CD4-positive, alpha-beta T cell (primary cell): Measurements from ENCODE around the gene HID1. TPM values are rescaled to one million over a fixed set of nuclear protein-coding genes. Genes with fewer than 3 reads are reported as not detected.

Experiments
- ATAC-seq: fragments of 200-7000 bp; cut with Tn5 transposase; one replicate; pipeline ENCODE4 v1.10.0; 2022; ENCODE audit warnings: mild to moderate bottlenecking; ENCODE audit not compliant: poor library complexity
- CTCF ChIA-PET: fragments of 350-600 bp; sonication (Branson Sonifier 250); formaldehyde crosslinking; loops from one replicate; lab custom pipeline; 2021; ENCODE audit warnings: antibody characterized with exemption, inconsistent platforms; lab: Charles Lee
- POLR2A ChIA-PET: fragments of 350-600 bp; sonication (Branson Sonifier 250); formaldehyde crosslinking; loops from one replicate; lab custom pipeline; 2021; ENCODE audit warnings: antibody characterized with exemption, inconsistent platforms; lab: Charles Lee
- DNase-seq, 14 experiments: peaks; one replicate each; pipeline ENCODE4 v3.0.0-alpha.2; 2013 to 2020; ENCODE audit warnings: mixed read lengths in 2 of 14
- H3K27ac ChIP-seq, 2 donors: one replicate each; pipeline versions ENCODE4 v1.5.1 to v1.7.0; 2013; ENCODE audit warnings: low read length in 2 of 2, low read depth in 1 of 2, mild to moderate bottlenecking in 1 of 2
- H3K27me3 ChIP-seq, 2 experiments: 1 replicate in 1 of 2; 2 replicates in 1 of 2; pipeline versions ENCODE4 v1.6.1 to v1.7.0; 2013; ENCODE audit warnings: low read length in 2 of 2, control low read depth in 1 of 2, mild to moderate bottlenecking in 1 of 2, moderate library complexity in 1 of 2; ENCODE audit not compliant: insufficient read depth in 2 of 2, control insufficient read depth in 1 of 2
- H3K36me3 ChIP-seq: one replicate; pipeline ENCODE4 v1.6.1; 2013; ENCODE audit warnings: low read length, control low read depth; ENCODE audit not compliant: insufficient read depth
- H3K4me1 ChIP-seq: one replicate; pipeline ENCODE4 v1.6.1; 2013; ENCODE audit warnings: low read length, control low read depth; ENCODE audit not compliant: insufficient read depth
- H3K4me3 ChIP-seq: one replicate; pipeline ENCODE4 v1.5.1; 2013; ENCODE audit warnings: mild to moderate bottlenecking, low read length, moderate library complexity
- H3K9me3 ChIP-seq, 2 experiments: 1 replicate in 1 of 2; 2 replicates in 1 of 2; pipeline versions ENCODE4 v1.6.1 to v1.7.0; 2013; ENCODE audit warnings: low read length in 2 of 2, mild to moderate bottlenecking in 2 of 2, control low read depth in 1 of 2, moderate library complexity in 1 of 2; ENCODE audit not compliant: control insufficient read depth in 1 of 2, insufficient read depth in 1 of 2
- H3K27ac Mint-ChIP-seq: one replicate; pipeline ENCODE4 v1.8.0; 2020; ENCODE audit warnings: mixed read lengths
- H3K27me3 Mint-ChIP-seq: one replicate; pipeline ENCODE4 v1.8.0; 2021; ENCODE audit warnings: mixed read lengths
- H3K36me3 Mint-ChIP-seq: one replicate; pipeline ENCODE4 v1.8.0; 2021; ENCODE audit warnings: low read depth, mixed read lengths
- H3K4me1 Mint-ChIP-seq: one replicate; pipeline ENCODE4 v1.8.0; 2021; ENCODE audit warnings: low read depth, mixed read lengths
- H3K4me3 Mint-ChIP-seq: one replicate; pipeline ENCODE4 v1.8.0; 2020; ENCODE audit warnings: mild to moderate bottlenecking, mixed read lengths
- H3K9me3 Mint-ChIP-seq: one replicate; pipeline ENCODE4 v1.8.0; 2020; ENCODE audit warnings: mixed read lengths
- CTCF ChIP-seq: fragments of 200-600 bp; IDR thresholded peaks from one replicate; pipeline ENCODE4 v1.8.0; 2022; ENCODE audit warnings: antibody characterized with exemption, mild to moderate bottlenecking
- intact Hi-C, 2 experiments: fragments of 100-400 bp; cut with DNase I in 1 of 2; cut with micrococcal nuclease in 1 of 2; formaldehyde crosslinking; loops; one replicate each; pipeline versions ENCODE4 v1.15.1 to v1.9.0; 2023 to 2025; cut with DNase I, micrococcal nuclease
- total RNA-seq, 174 experiments: library from RNA in 2 of 174; stranded (reverse) in 2 of 174; gene quantifications; one replicate each; pipeline ENCODE4 v1.2.3 and lab custom pipeline; 2021 to 2026

The HID1 gene
- total RNA-seq, 2 experiments from 2014 or later: 31.8 to 31.9 TPM

DNA sequence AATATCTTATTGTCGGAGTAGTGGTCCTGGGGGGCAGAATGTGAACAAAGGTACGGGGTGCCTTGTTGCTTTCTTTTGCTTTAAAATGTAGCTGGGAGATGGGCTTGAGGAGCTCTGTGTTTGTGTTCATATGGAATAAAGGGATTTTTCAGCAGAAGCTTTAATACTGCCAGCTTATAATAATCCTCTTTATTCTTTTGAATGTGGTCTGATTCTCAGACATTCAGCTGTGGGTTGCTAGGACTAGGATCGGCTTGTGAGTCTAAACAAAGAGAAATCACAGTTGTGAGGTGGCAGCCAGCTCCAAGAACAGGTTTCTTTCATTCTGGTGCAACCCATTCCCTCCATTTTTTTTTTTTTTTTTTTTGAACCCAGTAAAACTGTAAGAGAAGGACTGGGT is 47.2 kb upstream of the HID1 start:
- ChIA-PET POLR2A (interaction anchor here (0.8 kb wide), 1 partner anchor 33 kb away, joined by 3 read pairs; the partner anchor contains the start of gene CDR2L), CTCF (interaction anchor here (0.9 kb wide), 1 partner anchor 12 kb away, joined by 3 read pairs; no protein-coding TSS in a partner anchor)
- H3K27ac ChIP-seq: no peak overlapping the region
- Mint-ChIP-seq H3K36me3 (peaks cover 71% of the 10 kb centered on the region), H3K27ac (no peak overlapping the region), H3K9me3 (no peaks in the 10 kb centered on the region), H3K4me1 (peaks cover 29% of the 10 kb centered on the region), H3K27me3 (no peaks in the 10 kb centered on the region), H3K4me3 (no peak overlapping the region)
- TF ChIP-seq CTCF: no peak
- peaks cover 2% of the 10 kb centered on the region for H3K4me1 ChIP-seq
- H3K9me3 ChIP-seq: no peaks in the 10 kb centered on the region
- H3K4me3 ChIP-seq: no peak overlapping the region
- ATAC-seq (no peak), DNase-seq (no peak)
- H3K27me3 ChIP-seq: no peaks in the 10 kb centered on the region
- H3K36me3 ChIP-seq: peaks cover 55% of the 10 kb centered on the region
- intact Hi-C loops: no loop called here

DNA sequence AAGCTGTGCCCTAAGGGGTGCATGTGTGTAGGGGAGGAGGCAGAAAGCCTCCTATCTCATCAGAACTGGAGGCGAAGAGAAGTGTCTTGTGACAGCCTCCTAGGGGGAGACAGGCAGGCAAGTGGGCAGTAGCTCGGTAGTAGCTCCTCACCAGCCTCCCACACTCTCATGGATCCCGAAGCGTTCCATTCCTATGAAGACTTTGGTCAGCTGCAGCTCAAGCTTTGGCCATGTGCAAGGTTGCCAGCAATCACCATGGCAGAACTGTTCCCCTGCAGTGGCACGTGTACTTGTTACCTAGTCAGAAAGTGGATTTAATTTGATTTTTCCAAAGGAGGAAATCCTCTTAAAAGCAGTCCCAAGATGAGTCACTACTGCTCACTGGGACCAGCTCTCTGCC is 46.6 kb upstream of the HID1 start:
- Mint-ChIP-seq H3K4me1 (peaks cover 25% of the 10 kb centered on the region), H3K27ac (no peak overlapping the region), H3K27me3 (no peaks in the 10 kb centered on the region), H3K9me3 (no peaks in the 10 kb centered on the region), H3K36me3 (peaks cover 72% of the 10 kb centered on the region), H3K4me3 (no peak overlapping the region)
- peaks cover 55% of the 10 kb centered on the region for H3K36me3 ChIP-seq
- intact Hi-C loops: no loop called here
- H3K4me3 ChIP-seq: no peak overlapping the region
- TF ChIP-seq CTCF: no peak
- ChIA-PET CTCF (no interaction called here), POLR2A (interaction anchor here (0.8 kb wide), 1 partner anchor 32 kb away, joined by 3 read pairs; the partner anchor contains the start of gene CDR2L)
- ATAC-seq (no peak), DNase-seq (no peak)
- no peaks in the 10 kb centered on the region for H3K27me3 ChIP-seq
- no peaks in the 10 kb centered on the region for H3K4me1 ChIP-seq
- H3K27ac ChIP-seq: no peak overlapping the region
- no peaks in the 10 kb centered on the region for H3K9me3 ChIP-seq

DNA sequence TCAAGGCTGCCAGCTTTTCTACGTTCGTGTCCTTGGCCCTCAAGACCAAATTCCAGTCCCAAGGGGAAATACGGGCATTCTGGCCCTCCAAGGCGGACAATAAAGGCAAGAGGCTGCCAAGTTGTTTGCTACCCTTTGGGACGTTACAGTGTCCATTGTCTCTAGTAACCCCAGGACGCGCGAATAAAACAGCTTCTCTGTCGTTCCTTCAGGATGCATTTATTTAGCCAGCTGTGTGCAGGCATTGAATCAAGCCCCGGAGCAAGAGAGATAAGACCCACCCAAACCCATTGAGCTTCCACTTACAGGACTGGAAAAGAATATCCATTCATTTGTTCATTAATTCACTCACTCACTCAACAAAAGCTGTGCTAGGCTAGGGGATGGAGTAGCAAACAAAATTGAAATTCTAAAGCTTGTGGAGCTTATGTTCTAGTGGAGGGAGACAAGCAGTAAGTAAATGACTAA is 40.6 kb upstream of the HID1 start:
- H3K4me3 Mint-ChIP-seq: peak overlapping the region; percentile 96
- no peaks in the 10 kb centered on the region for H3K27me3 Mint-ChIP-seq
- H3K36me3 ChIP-seq: peaks cover 15% of the 10 kb centered on the region
- H3K27ac ChIP-seq: peak overlapping the region; percentile 7 to 52
- H3K4me3 ChIP-seq: peak overlapping the region; percentile 95
- CTCF ChIA-PET: interaction anchor here (0.6 to 3.3 kb wide), 17 partner anchors 8 to 248 kb away, joined by 3 to 51 read pairs (median 8); partner anchors contain the start of genes ATP5PD, CDR2L, GGA3 and HID1
- H3K27ac Mint-ChIP-seq: peak overlapping the region; percentile 85
- H3K27me3 ChIP-seq: no peaks in the 10 kb centered on the region
- H3K36me3 Mint-ChIP-seq: peaks cover 36% of the 10 kb centered on the region
- no peaks in the 10 kb centered on the region for H3K9me3 ChIP-seq
- H3K9me3 Mint-ChIP-seq: no peaks in the 10 kb centered on the region
- no peak for TF ChIP-seq CTCF
- peaks cover 18% of the 10 kb centered on the region for H3K4me1 ChIP-seq
- H3K4me1 Mint-ChIP-seq: peaks cover 35% of the 10 kb centered on the region
- POLR2A ChIA-PET: interaction anchor here (0.5 to 3.7 kb wide), 26 partner anchors 12 to 443 kb away, joined by 3 to 61 read pairs (median 6); partner anchors contain the start of genes ARMC7, ATP5PD, CDR2L and GGA3
- ATAC-seq (no peak), DNase-seq (no peak)
- intact Hi-C loops: loop anchor here (2.0 kb wide), 3 partner anchors 22 to 34 kb away; partner anchors contain the start of genes ATP5PD (in 1 of the 2) and KCTD2 (in 1 of the 2)
